Measurements from ENCODE around the gene AMH. TPM values are rescaled to one million over a fixed set of nuclear protein-coding genes. Genes with fewer than 3 reads are reported as not detected.

AMH gene
- total and polyA plus RNA-seq, 2 of the 13 experiments (the other 11 are each of a cell fraction or from before 2014, with no cell fraction given), result 0.03 to 0.18 TPM

- TF ChIP-seq ZNF710 (CRISPR knock-in tag; IDR thresholded peaks at IDR 0.05; ENCODE audit: borderline replicate concordance) (no peak), TCF12 (IDR thresholded peaks at IDR 0.05) (no peak), TCF12 (CRISPR knock-in tag; IDR thresholded peaks at IDR 0.05) (no peak), SNRNP70 (IDR thresholded peaks at IDR 0.05; ENCODE audit: low read depth, low read length) (no peak), KLF16 (CRISPR knock-in tag; IDR thresholded peaks at IDR 0.05) (no peak), ZHX1 (CRISPR knock-in tag; IDR thresholded peaks at IDR 0.05; ENCODE audit: low read depth) (no peak), ZFY (CRISPR knock-in tag; IDR thresholded peaks at IDR 0.05) (no peak), ZSCAN31 (CRISPR knock-in tag; IDR thresholded peaks at IDR 0.05; ENCODE audit: low read depth) (no peak), NFKBIZ (CRISPR knock-in tag; IDR thresholded peaks at IDR 0.05) (no peak), ZNF367 (CRISPR knock-in tag; IDR thresholded peaks at IDR 0.05; ENCODE audit: borderline replicate concordance) (no peak), POLR2AphosphoS5 (IDR thresholded peaks at IDR 0.05; ENCODE audit: low read depth, low read length) (peak; percentile 55; the same call in 1 of the 2 replicates), GRHL1 (CRISPR knock-in tag; conservative IDR thresholded peaks at IDR 0.05) (no peak), ZC3H4 (CRISPR knock-in tag; IDR thresholded peaks at IDR 0.05; ENCODE audit: borderline replicate concordance) (0 out of 2 replicates have a peak, but pooled peaks have one; percentile 44), GTF2F1 (IDR thresholded peaks at IDR 0.05; ENCODE audit: low read length) (no peak), ELF1 (CRISPR knock-in tag; IDR thresholded peaks at IDR 0.05) (no peak), SRSF1 (optimal IDR thresholded peaks at IDR 0.05; ENCODE audit: low read depth, low read length) (no peak), EEA1 (CRISPR knock-in tag; IDR thresholded peaks at IDR 0.05; ENCODE audit: borderline replicate concordance) (no peak), ZNF343 (CRISPR knock-in tag; IDR thresholded peaks at IDR 0.05) (no peak), ZBTB44 (CRISPR knock-in tag; IDR thresholded peaks at IDR 0.05) (no peak), RAD51 (IDR thresholded peaks at IDR 0.05; ENCODE audit: borderline replicate concordance) (no peak), CTCF (CRISPR knock-in tag; IDR thresholded peaks at IDR 0.05) (peak; percentile 30; the same call in 1 of the 2 replicates)
These were observed 17.4 kb upstream of the AMH start (continued) for GRCh38 chr19:2231621-2232221.

All from HepG2 (cell line).